ENCODE measurements around the gene GBP7. TPM values are rescaled to one million over a fixed set of nuclear protein-coding genes. Genes with fewer than 3 reads are reported as not detected.

Gene GBP7
- total RNA-seq, 2 donors from 2014 or later, result 0.21 TPM; not detected in 1

DNA sequence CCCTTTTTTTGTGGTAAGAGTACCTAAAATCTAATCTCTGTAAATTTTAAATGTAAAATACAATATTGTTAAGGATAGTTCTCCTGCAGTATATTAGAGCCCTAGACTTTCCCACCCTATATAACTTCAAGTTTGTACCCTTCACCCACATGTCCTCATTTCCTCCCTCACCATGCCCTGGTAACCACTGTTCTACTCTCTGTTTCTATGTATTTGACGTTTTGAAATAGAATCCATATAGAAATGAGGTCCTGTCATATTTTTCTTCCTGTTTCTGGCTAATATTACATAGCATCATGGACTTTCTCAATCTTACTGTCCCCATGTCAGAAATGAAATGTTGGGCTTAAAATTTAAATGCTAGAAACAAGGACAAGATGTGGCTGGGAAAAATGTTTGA lies 24.8 kb downstream of the GBP7 start:
- ATAC-seq (ENCODE audit: insufficient number of reproducible peaks, low FRiP score, low read depth) (no peak), DNase-seq (ENCODE audit: low spot score) (no peak)
- no peaks in the 10 kb centered on the region for H3K9me3 ChIP-seq
- TF ChIP-seq, protein P1, sequence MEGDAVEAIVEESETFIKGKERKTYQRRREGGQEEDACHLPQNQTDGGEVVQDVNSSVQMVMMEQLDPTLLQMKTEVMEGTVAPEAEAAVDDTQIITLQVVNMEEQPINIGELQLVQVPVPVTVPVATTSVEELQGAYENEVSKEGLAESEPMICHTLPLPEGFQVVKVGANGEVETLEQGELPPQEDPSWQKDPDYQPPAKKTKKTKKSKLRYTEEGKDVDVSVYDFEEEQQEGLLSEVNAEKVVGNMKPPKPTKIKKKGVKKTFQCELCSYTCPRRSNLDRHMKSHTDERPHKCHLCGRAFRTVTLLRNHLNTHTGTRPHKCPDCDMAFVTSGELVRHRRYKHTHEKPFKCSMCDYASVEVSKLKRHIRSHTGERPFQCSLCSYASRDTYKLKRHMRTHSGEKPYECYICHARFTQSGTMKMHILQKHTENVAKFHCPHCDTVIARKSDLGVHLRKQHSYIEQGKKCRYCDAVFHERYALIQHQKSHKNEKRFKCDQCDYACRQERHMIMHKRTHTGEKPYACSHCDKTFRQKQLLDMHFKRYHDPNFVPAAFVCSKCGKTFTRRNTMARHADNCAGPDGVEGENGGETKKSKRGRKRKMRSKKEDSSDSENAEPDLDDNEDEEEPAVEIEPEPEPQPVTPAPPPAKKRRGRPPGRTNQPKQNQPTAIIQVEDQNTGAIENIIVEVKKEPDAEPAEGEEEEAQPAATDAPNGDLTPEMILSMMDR (IDR thresholded peaks at IDR 0.05), result no peak
- H3K36me3 ChIP-seq, result no peaks in the 10 kb centered on the region
- H3K4me3 ChIP-seq, result no peak overlapping the region
- H3K4me1 ChIP-seq (ENCODE audit: control insufficient read depth in 1 of 2, low read depth in 2 of 2), result no peaks in the 10 kb centered on the region
- no peaks in the 10 kb centered on the region for H3K27me3 ChIP-seq (replicated peaks; ENCODE audit: insufficient read depth)
- no peak overlapping the region for H3K27ac ChIP-seq

DNA sequence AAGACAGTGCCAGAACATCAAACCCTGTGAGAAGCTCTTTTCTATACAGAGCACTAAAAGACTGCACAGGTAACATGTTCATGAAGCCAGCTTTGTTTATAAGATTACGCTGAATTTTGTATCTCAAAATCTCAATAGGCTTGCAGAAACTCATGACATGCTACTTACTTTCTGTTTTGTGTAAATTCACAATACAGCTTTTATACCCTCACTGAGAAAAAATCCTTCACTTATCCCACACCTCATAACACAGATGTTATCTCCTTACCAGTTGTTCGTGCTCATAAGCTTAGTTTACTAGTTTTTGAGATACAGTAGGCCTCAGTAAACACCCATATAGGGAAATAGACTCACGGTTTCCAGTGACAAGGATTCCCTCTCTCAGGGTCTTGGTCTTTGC lies 25.8 kb downstream of the GBP7 start:
- Histone ChIP-seq H3K9me3 (no peaks in the 10 kb centered on the region), H3K27ac (no peak overlapping the region), H3K4me1 (ENCODE audit: control insufficient read depth in 1 of 2, low read depth in 2 of 2) (no peaks in the 10 kb centered on the region), H3K36me3 (no peaks in the 10 kb centered on the region), H3K27me3 (replicated peaks; ENCODE audit: insufficient read depth) (no peaks in the 10 kb centered on the region), H3K4me3 (no peak overlapping the region)
- TF ChIP-seq, protein P1 (IDR thresholded peaks at IDR 0.05), result no peak
- ATAC-seq (ENCODE audit: insufficient number of reproducible peaks, low FRiP score, low read depth) (no peak), DNase-seq (ENCODE audit: low spot score) (no peak)

DNA sequence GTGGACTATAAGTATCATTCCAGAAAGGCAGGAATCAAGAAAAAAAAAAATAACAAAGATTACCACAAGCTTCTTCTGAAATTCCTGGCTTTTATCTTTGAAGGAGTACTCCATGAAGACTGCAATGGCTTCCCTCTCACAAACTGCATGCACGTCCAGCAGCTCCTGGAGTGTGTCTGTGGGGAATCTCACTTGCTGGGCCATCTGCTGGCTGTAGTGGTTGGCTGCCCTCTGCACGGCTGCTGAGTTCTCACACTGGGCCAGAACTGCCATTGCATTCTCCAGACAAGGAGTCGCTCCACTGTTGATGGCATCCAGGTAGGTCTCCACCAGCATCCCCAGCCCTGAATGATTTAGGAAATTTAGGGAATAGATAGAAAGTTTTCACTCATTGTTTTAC lies 26.6 kb downstream of the GBP7 start:
- Histone ChIP-seq H3K4me1 (ENCODE audit: control insufficient read depth in 1 of 2, low read depth in 2 of 2) (no peaks in the 10 kb centered on the region), H3K27me3 (replicated peaks; ENCODE audit: insufficient read depth) (no peaks in the 10 kb centered on the region), H3K27ac (no peak overlapping the region), H3K36me3 (no peaks in the 10 kb centered on the region), H3K9me3 (no peaks in the 10 kb centered on the region), H3K4me3 (no peak overlapping the region)
- ATAC-seq (ENCODE audit: insufficient number of reproducible peaks, low FRiP score, low read depth) (no peak), DNase-seq (ENCODE audit: low spot score) (no peak)
- TF ChIP-seq, protein P1 (IDR thresholded peaks at IDR 0.05), result peak; percentile 23

DNA sequence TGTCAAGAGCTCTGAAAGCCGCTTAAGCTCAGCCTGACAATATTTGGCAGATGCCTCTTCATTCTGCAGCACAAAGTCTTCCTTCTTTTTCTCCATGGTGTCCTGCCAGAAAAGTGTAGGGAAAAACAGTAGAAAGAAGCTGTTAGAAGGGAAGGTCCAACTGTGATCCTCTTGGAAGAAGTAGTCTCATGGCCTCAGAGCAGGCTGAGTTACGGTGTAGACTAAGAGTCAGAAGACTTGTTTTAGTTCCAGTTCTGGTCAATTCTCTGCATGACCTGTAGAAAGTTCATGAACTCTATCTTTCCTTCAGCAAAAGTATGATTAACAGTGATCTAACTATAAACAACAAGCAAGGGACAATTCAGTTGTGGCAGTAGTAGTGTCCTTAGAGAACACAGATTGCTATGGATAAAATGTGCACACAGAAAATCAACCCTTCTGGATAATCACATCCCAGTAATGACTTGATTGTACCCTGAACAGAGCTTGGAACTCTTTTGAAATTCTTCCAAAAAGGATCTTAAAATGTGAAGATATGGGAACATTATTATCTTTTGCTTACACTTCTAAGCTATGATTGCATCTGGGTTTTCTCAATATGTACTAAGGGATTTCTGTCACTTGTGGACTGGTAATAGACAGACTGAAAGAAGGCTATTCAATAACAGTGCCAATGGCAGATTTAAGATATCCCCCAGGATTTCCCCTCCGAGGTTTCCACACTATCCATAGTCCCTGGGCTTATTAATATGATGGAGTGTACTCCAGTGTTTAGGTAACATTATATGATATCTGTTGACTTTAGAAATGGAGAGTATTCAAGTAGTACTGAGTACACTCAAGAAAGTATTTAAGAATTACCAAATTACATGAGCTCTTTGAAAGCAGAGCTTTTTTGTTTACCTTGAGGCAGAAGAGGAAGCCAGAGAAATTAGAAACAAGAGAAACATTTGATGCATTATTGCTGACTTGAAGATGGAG lies 27.8 kb downstream of the GBP7 start:
- no peak for DNase-seq (ENCODE audit: low spot score)
- Histone ChIP-seq H3K4me3 (no peak overlapping the region), H3K36me3 (no peaks in the 10 kb centered on the region), H3K4me1 (ENCODE audit: control insufficient read depth in 1 of 2, low read depth in 2 of 2) (no peaks in the 10 kb centered on the region), H3K27ac (no peak overlapping the region), H3K9me3 (no peaks in the 10 kb centered on the region), H3K27me3 (replicated peaks; ENCODE audit: insufficient read depth) (no peaks in the 10 kb centered on the region)
- ATAC-seq (ENCODE audit: insufficient number of reproducible peaks, low FRiP score, low read depth), result no peak
- TF ChIP-seq, protein P1 (IDR thresholded peaks at IDR 0.05), result no peak

DNA sequence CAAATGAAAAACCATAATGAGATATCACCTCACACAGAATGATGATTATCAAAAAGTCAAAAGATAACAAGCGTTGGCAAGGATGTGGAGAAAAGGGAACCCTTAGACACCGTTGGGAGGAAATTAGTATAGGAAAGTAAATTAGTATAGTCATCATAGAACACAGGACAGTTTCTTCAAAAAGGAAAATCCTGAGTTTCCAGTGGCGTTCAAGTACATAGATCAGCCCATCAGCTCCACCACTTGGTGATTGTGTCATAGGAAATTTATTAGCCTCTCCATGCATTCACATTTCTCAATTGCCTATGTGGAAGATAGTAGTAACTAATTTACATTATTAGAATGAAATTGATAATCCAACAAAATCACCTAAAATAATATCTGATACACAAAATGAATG lies 29.1 kb downstream of the GBP7 start:
- TF ChIP-seq, protein P1 (IDR thresholded peaks at IDR 0.05), result no peak
- Histone ChIP-seq H3K4me3 (no peak overlapping the region), H3K27ac (no peak overlapping the region), H3K9me3 (no peaks in the 10 kb centered on the region), H3K4me1 (ENCODE audit: control insufficient read depth in 1 of 2, low read depth in 2 of 2) (no peaks in the 10 kb centered on the region), H3K27me3 (replicated peaks; ENCODE audit: insufficient read depth) (no peaks in the 10 kb centered on the region), H3K36me3 (no peaks in the 10 kb centered on the region)
- ATAC-seq (ENCODE audit: insufficient number of reproducible peaks, low FRiP score, low read depth) (no peak), DNase-seq (ENCODE audit: low spot score) (no peak)

Measured in thoracic aorta (tissue), 2 donors.